HL-60 (cell line): ENCODE measurements around the gene RAB44.

Experiments
- CTCF ChIP-seq: IDR thresholded peaks from one replicate; pipeline ENCODE4 v1.5.1; 2011; ENCODE audit warnings: low read length, control low read depth, inconsistent platforms; ENCODE audit not compliant: insufficient read depth
- GABPA ChIP-seq: IDR thresholded peaks from 2 replicates; pipeline ENCODE4 v1.6.1; 2012; ENCODE audit warnings: low read depth
- POLR2AphosphoS5 ChIP-seq: IDR thresholded peaks from 2 replicates; pipeline ENCODE4 v1.6.1; 2012; ENCODE audit warnings: low read depth
- REST ChIP-seq: IDR thresholded peaks from 2 replicates; pipeline ENCODE4 v1.6.1; 2012; ENCODE audit warnings: low read depth; ENCODE audit not compliant: insufficient replicate concordance
- SPI1 ChIP-seq: IDR thresholded peaks from 2 replicates; pipeline ENCODE4 v1.6.1; 2012; ENCODE audit warnings: low read depth, mild to moderate bottlenecking, borderline replicate concordance

GRCh38 chr6:36700831-36701230 is 3.2 kb downstream of the RAB44 start:
- TF ChIP-seq CTCF (no peak), REST (no peak), GABPA (no peak), POLR2AphosphoS5 (no peak), SPI1 (peak; percentile 87)
